ENCODE measurements around the gene POMT2.

The POMT2 gene

GRCh38 chr14:77359626-77360025 is 38.9 kb upstream of the POMT2 start:
- TF ChIP-seq ARNTL (CRISPR knock-in tag; IDR thresholded peaks at IDR 0.05; ENCODE audit: borderline replicate concordance, low read depth) (no peak), OSR1 (CRISPR knock-in tag; IDR thresholded peaks at IDR 0.05) (no peak), ESRRG (CRISPR knock-in tag; IDR thresholded peaks at IDR 0.05) (no peak), ZC3H10 (CRISPR knock-in tag; IDR thresholded peaks at IDR 0.05) (no peak), SNAI2 (CRISPR knock-in tag; IDR thresholded peaks at IDR 0.05) (no peak), ISL1 (CRISPR knock-in tag; IDR thresholded peaks at IDR 0.05) (peak; percentile 20; the same call in 1 of the 2 replicates)
- no peak for ATAC-seq

DNA sequence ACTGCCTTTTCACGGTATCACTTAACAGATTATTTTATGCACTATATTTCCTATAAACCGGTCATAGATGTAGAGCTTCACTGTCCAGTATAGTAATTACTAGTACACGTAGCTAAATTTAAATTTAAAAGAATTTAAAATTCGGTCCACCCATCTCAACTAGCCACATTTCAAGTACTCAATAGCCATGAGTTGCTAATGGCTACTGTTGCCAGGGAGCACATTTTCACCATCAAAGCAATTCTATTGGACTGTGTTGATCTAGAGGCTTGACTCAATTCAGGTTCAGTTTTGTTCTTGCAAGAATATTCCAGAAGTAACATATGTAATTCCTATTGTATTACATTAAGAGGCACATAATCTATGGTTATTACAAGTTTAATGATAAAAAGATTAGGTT is 36.2 kb upstream of the POMT2 start:
- TF ChIP-seq ISL1 (CRISPR knock-in tag; IDR thresholded peaks at IDR 0.05) = no peak
- TF ChIP-seq OSR1 (CRISPR knock-in tag; IDR thresholded peaks at IDR 0.05) = no peak
- TF ChIP-seq ZNF565 (CRISPR knock-in tag; conservative IDR thresholded peaks at IDR 0.05; ENCODE audit: low read depth) = no peak
- TF ChIP-seq RARB (CRISPR knock-in tag; IDR thresholded peaks at IDR 0.05) = no peak
- no peak for TF ChIP-seq ZNF8 (CRISPR knock-in tag; IDR thresholded peaks at IDR 0.05)
- no peak for TF ChIP-seq PPARA (CRISPR knock-in tag; IDR thresholded peaks at IDR 0.05; ENCODE audit: borderline replicate concordance)
- TF ChIP-seq GLIS3 (CRISPR knock-in tag; IDR thresholded peaks at IDR 0.05) = no peak
- no peak for TF ChIP-seq ZFP3 (CRISPR knock-in tag; IDR thresholded peaks at IDR 0.05)
- TF ChIP-seq CREB5 (CRISPR knock-in tag; IDR thresholded peaks at IDR 0.05; ENCODE audit: low read depth) = no peak
- no peak for TF ChIP-seq TOX (CRISPR knock-in tag; IDR thresholded peaks at IDR 0.05; ENCODE audit: borderline replicate concordance)
- TF ChIP-seq ZC3H10 (CRISPR knock-in tag; IDR thresholded peaks at IDR 0.05) = no peak
- TF ChIP-seq BACH2 (CRISPR knock-in tag; IDR thresholded peaks at IDR 0.05; ENCODE audit: borderline replicate concordance) = no peak
- TF ChIP-seq, protein P1, sequence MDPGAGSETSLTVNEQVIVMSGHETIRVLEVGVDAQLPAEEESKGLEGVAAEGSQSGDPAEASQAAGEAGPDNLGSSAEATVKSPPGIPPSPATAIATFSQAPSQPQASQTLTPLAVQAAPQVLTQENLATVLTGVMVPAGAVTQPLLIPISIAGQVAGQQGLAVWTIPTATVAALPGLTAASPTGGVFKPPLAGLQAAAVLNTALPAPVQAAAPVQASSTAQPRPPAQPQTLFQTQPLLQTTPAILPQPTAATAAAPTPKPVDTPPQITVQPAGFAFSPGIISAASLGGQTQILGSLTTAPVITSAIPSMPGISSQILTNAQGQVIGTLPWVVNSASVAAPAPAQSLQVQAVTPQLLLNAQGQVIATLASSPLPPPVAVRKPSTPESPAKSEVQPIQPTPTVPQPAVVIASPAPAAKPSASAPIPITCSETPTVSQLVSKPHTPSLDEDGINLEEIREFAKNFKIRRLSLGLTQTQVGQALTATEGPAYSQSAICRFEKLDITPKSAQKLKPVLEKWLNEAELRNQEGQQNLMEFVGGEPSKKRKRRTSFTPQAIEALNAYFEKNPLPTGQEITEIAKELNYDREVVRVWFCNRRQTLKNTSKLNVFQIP (CRISPR knock-in tag; IDR thresholded peaks at IDR 0.05; ENCODE audit: borderline replicate concordance, low read depth) = no peak
- no peak for TF ChIP-seq CSDC2 (CRISPR knock-in tag; IDR thresholded peaks at IDR 0.05)
- TF ChIP-seq ESRRG (CRISPR knock-in tag; IDR thresholded peaks at IDR 0.05) = no peak
- TF ChIP-seq SNAI2 (CRISPR knock-in tag; IDR thresholded peaks at IDR 0.05) = no peak
- no peak for TF ChIP-seq ZNF70 (CRISPR knock-in tag; IDR thresholded peaks at IDR 0.05)
- TF ChIP-seq, protein P2, sequence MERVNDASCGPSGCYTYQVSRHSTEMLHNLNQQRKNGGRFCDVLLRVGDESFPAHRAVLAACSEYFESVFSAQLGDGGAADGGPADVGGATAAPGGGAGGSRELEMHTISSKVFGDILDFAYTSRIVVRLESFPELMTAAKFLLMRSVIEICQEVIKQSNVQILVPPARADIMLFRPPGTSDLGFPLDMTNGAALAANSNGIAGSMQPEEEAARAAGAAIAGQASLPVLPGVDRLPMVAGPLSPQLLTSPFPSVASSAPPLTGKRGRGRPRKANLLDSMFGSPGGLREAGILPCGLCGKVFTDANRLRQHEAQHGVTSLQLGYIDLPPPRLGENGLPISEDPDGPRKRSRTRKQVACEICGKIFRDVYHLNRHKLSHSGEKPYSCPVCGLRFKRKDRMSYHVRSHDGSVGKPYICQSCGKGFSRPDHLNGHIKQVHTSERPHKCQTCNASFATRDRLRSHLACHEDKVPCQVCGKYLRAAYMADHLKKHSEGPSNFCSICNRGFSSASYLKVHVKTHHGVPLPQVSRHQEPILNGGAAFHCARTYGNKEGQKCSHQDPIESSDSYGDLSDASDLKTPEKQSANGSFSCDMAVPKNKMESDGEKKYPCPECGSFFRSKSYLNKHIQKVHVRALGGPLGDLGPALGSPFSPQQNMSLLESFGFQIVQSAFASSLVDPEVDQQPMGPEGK (CRISPR knock-in tag; IDR thresholded peaks at IDR 0.05; ENCODE audit: borderline replicate concordance) = no peak
- ATAC-seq = no peak

DNA sequence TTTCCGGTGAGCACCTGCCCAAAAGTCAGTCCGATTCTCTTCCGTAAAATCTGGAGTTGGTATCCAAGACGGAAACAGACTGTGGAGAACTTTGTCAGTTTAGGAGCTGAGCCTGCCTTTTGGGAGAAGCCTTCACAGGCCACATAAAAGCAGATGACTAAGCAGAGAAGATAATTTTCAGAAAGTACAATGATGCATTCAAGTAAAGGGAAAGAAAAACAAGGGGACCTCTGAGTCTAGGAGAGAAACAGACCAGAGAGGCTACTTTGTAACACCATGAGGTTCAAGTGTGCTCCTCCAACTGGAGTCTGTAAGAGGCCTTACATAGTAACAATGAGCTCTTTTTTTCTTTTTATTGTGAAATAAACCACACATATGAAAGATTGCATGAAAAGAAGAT is 35.1 kb upstream of the POMT2 start:
- TF ChIP-seq RARB (CRISPR knock-in tag; IDR thresholded peaks at IDR 0.05) = no peak
- ATAC-seq = no peak

GRCh38 chr14:77353469-77354141 is 32.9 kb upstream of the POMT2 start:
- TF ChIP-seq BACH2 (CRISPR knock-in tag; IDR thresholded peaks at IDR 0.05; ENCODE audit: borderline replicate concordance) (no peak), ZFP3 (CRISPR knock-in tag; IDR thresholded peaks at IDR 0.05) (no peak), CSDC2 (CRISPR knock-in tag; IDR thresholded peaks at IDR 0.05) (no peak), SNAI2 (CRISPR knock-in tag; IDR thresholded peaks at IDR 0.05) (no peak), PPARA (CRISPR knock-in tag; IDR thresholded peaks at IDR 0.05; ENCODE audit: borderline replicate concordance) (no peak), CREB5 (CRISPR knock-in tag; IDR thresholded peaks at IDR 0.05; ENCODE audit: low read depth) (no peak), CSRNP3 (CRISPR knock-in tag; IDR thresholded peaks at IDR 0.05) (no peak), TSHZ2 (CRISPR knock-in tag; IDR thresholded peaks at IDR 0.05) (no peak), TOX (CRISPR knock-in tag; IDR thresholded peaks at IDR 0.05; ENCODE audit: borderline replicate concordance) (no peak)
- TF ChIP-seq, protein P2 (CRISPR knock-in tag; IDR thresholded peaks at IDR 0.05; ENCODE audit: borderline replicate concordance) = no peak
- no peak for ATAC-seq

All from SK-N-SH treated with all-trans-retinoic acid at 6 μM for 48 hours (cell line).